Smooth muscle cell (in vitro differentiated cells): ENCODE measurements around the gene COX8A. TPM values are rescaled to one million over a fixed set of nuclear protein-coding genes. Genes with fewer than 3 reads are reported as not detected.

ENCODE experiments used
- DNase-seq: peaks from one replicate; lab custom pipeline; 2025; ENCODE audit not compliant: unreplicated experiment; lab: John Stamatoyannopoulos, UW
- H2AFZ ChIP-seq: fragments of 200-600 bp; sonication (generic); 2 replicates; pipeline ENCODE4 v1.6.0; 2016; ENCODE audit warnings: antibody characterized with exemption, low read depth, mild to moderate bottlenecking
- H3F3A ChIP-seq: fragments of 200-600 bp; sonication (generic); 2 replicates; pipeline ENCODE4 v1.6.0; 2017; ENCODE audit warnings: antibody characterized with exemption, low read depth
- H3K27ac ChIP-seq: fragments of 200-600 bp; sonication (generic); 2 replicates; pipeline ENCODE4 v1.5.1; 2016; ENCODE audit warnings: low read depth, mild to moderate bottlenecking
- H3K27me3 ChIP-seq: fragments of 200-600 bp; sonication (generic); 2 replicates; pipeline ENCODE4 v1.6.1; 2016; ENCODE audit warnings: low read depth, mild to moderate bottlenecking
- H3K36me3 ChIP-seq: fragments of 200-600 bp; sonication (generic); 2 replicates; pipeline ENCODE4 v1.5.1; 2016; ENCODE audit warnings: low read depth
- H3K4me1 ChIP-seq: fragments of 200-600 bp; sonication (generic); 2 replicates; pipeline ENCODE4 v1.5.1; 2016; ENCODE audit warnings: low read depth
- H3K4me2 ChIP-seq: fragments of 200-600 bp; sonication (generic); 2 replicates; pipeline ENCODE4 v1.6.0; 2016; ENCODE audit warnings: mild to moderate bottlenecking
- H3K4me3 ChIP-seq: fragments of 200-600 bp; sonication (generic); 2 replicates; pipeline ENCODE4 v1.5.1; 2016; ENCODE audit warnings: mild to moderate bottlenecking
- H3K79me2 ChIP-seq: fragments of 200-600 bp; sonication (generic); 2 replicates; pipeline ENCODE4 v1.6.0; 2016; ENCODE audit warnings: low read depth, mild to moderate bottlenecking
- H3K9ac ChIP-seq: fragments of 200-600 bp; sonication (generic); 2 replicates; pipeline ENCODE4 v1.6.0; 2016; ENCODE audit warnings: low read depth
- H3K9me3 ChIP-seq: fragments of 200-600 bp; sonication (generic); replicated peaks from 2 replicates; pipeline ENCODE4 v1.5.1; 2016; ENCODE audit warnings: low read depth
- H4K20me1 ChIP-seq: fragments of 200-600 bp; sonication (generic); 2 replicates; pipeline ENCODE4 v1.6.0; 2016; ENCODE audit warnings: low read depth
- whole genome bisulfite sequencing: methylation state at CpG from one replicate; pipeline ENCODE4 v1.1.7; 2016; ENCODE audit warnings: low lambda C conversion rate; 5-methylcytosine and 5-hydroxymethylcytosine counted together
- polyA plus RNA-seq: library from polyadenylated mRNA; unstranded; fragments of >200 nt; fragmentation: Nextera tagmentation; extraction: Ambion mirVana; gene quantifications from 2 replicates; pipeline ENCODE4 v1.2.1, GENCODE V29; 2016
- total RNA-seq: library from RNA; depleted of rRNA; stranded (reverse); fragments of >200 nt; gene quantifications from 2 replicates; pipeline ENCODE4 v1.2.3, GENCODE V29; 2014
- TF ChIP-seq, protein P1 (sequence below): fragments of 200-600 bp; sonication (generic); IDR thresholded peaks from 2 replicates; pipeline ENCODE4 v1.5.1; 2017; ENCODE audit warnings: borderline replicate concordance, mild to moderate bottlenecking, antibody characterized with exemption; ENCODE audit not compliant: insufficient read depth, poor library complexity, severe bottlenecking

COX8A gene
- total and polyA plus RNA-seq, 2 experiments from 2014 or later, result 534 to 551 TPM

DNA sequence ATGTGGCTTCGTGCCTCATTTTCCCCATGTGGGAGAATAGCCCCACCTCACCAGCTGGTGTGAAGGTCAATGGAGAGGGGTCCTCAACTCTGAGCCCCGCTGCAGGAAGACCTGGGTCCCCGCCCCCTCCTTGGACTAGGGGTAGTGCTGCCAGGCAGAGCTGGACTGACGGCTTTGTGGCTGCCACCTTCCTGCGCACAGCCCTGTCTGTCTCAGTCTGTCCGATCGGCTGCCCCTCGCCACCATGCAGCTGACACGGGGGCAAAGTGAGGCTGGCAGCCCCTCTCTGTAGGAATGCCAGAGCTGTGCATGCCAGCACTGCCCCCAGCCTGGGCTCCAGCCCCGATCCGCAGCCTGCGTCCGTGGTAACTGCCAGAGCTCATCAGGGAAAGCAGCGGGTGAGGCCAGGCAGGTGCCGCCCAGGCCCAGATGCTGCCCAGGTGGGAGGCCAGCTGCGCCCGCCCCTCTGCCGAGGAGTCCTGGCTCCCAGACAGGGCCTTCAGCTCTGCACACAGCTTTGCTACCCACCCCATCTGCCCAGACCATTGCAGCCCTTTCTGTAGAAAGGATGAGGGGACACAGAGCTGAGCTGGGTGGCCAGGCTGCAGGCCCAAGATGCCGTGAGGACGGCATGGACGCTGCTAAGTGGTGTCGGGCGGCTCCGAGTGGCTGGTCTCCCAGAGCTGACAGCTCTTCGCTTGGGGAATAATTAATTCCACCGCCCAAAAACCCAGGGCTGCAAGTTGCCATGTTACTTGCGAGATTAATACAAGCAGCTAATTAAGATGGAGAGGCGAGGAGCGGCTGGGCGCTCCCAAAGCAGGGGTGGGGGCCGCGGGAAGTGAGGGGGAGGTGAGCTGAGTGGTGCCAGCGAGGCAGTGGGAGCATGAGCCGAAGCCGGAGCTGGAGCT, 41.8 kb downstream of the COX8A start:
- peaks cover 10% of the 10 kb centered on the region for H4K20me1 ChIP-seq
- H3K79me2 ChIP-seq, result no peaks in the 10 kb centered on the region
- H3K4me1 ChIP-seq, result no peaks in the 10 kb centered on the region
- no peaks in the 10 kb centered on the region for H3K27me3 ChIP-seq
- H3K27ac ChIP-seq, result no peak overlapping the region
- WGBS, result 93% methylated on average over 34 of the region's 35 CpGs
- no peaks in the 10 kb centered on the region for H3K36me3 ChIP-seq
- no peaks in the 10 kb centered on the region for H3F3A ChIP-seq
- TF ChIP-seq, protein P1, sequence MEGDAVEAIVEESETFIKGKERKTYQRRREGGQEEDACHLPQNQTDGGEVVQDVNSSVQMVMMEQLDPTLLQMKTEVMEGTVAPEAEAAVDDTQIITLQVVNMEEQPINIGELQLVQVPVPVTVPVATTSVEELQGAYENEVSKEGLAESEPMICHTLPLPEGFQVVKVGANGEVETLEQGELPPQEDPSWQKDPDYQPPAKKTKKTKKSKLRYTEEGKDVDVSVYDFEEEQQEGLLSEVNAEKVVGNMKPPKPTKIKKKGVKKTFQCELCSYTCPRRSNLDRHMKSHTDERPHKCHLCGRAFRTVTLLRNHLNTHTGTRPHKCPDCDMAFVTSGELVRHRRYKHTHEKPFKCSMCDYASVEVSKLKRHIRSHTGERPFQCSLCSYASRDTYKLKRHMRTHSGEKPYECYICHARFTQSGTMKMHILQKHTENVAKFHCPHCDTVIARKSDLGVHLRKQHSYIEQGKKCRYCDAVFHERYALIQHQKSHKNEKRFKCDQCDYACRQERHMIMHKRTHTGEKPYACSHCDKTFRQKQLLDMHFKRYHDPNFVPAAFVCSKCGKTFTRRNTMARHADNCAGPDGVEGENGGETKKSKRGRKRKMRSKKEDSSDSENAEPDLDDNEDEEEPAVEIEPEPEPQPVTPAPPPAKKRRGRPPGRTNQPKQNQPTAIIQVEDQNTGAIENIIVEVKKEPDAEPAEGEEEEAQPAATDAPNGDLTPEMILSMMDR, result no peak
- no peak overlapping the region for H3K9ac ChIP-seq
- no peak overlapping the region for H2AFZ ChIP-seq
- no peak overlapping the region for H3K4me2 ChIP-seq
- H3K4me3 ChIP-seq, result no peak overlapping the region
- H3K9me3 ChIP-seq, result no peaks in the 10 kb centered on the region
- no peak for DNase-seq

DNA sequence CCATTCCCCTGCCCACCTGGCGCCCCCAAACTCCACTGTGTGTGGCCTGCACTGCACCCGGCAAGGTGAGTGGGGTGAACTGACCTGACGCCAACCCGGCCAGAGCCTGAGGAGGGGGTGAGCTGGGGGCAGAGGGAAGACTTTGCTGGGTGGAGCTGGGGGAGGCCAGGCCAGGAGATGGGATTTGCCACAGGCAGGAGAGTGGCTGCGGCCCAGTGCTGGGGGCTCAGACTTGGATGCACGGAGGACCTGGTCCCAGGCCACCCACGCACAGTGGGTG, 43.5 kb downstream of the COX8A start:
- peaks cover 10% of the 10 kb centered on the region for H4K20me1 ChIP-seq
- H2AFZ ChIP-seq, result no peak overlapping the region
- no peaks in the 10 kb centered on the region for H3F3A ChIP-seq
- no peaks in the 10 kb centered on the region for H3K4me1 ChIP-seq
- H3K4me3 ChIP-seq, result no peak overlapping the region
- H3K4me2 ChIP-seq, result no peak overlapping the region
- no peaks in the 10 kb centered on the region for H3K79me2 ChIP-seq
- TF ChIP-seq, protein P1, result no peak
- H3K9ac ChIP-seq, result no peak overlapping the region
- no peak overlapping the region for H3K27ac ChIP-seq
- WGBS, result 98% methylated on average over 5 of the region's 7 CpGs
- H3K36me3 ChIP-seq, result no peaks in the 10 kb centered on the region
- no peaks in the 10 kb centered on the region for H3K27me3 ChIP-seq
- no peak for DNase-seq
- no peaks in the 10 kb centered on the region for H3K9me3 ChIP-seq

DNA sequence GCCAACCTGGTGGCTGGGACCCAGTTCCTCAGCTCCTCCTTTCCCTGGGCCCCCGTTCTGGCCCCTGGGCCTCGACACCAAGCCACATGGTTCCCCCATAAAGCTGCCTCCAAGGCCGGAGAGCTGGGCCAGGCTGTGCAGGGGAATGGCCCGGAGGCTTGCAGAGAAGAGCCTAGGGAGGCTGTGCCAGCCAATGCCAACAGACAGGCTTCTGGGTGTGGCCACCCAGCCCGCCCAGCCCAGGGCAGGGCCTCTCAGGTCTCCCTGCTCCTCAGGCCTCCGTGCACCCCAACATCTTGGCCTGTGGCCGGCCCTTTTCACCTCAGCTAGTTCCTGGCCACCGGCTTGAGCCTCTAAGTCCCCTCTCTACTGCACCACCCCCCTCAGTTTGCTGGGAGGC, 43.9 kb downstream of the COX8A start:
- no peak overlapping the region for H3K4me3 ChIP-seq
- no peak overlapping the region for H2AFZ ChIP-seq
- peaks cover 10% of the 10 kb centered on the region for H4K20me1 ChIP-seq
- H3F3A ChIP-seq, result no peaks in the 10 kb centered on the region
- no peak overlapping the region for H3K27ac ChIP-seq
- no peaks in the 10 kb centered on the region for H3K27me3 ChIP-seq
- no peak for DNase-seq
- no peak overlapping the region for H3K9ac ChIP-seq
- no peaks in the 10 kb centered on the region for H3K9me3 ChIP-seq
- no peak overlapping the region for H3K4me2 ChIP-seq
- TF ChIP-seq, protein P1, result no peak
- H3K36me3 ChIP-seq, result no peaks in the 10 kb centered on the region
- H3K4me1 ChIP-seq, result no peaks in the 10 kb centered on the region
- 98% methylated on average over 8 of the region's 8 CpGs for WGBS
- no peaks in the 10 kb centered on the region for H3K79me2 ChIP-seq
